SK-N-SH (cell line): ENCODE measurements around the gene ITM2A. TPM values are rescaled to one million over a fixed set of nuclear protein-coding genes. Genes with fewer than 3 reads are reported as not detected.

ENCODE experiments used
- CTCF ChIA-PET: fragments of 300-600, 350-600 bp; formaldehyde crosslinking; extraction: SDS; loops from one replicate; lab custom pipeline; 2021; lab: Yijun Ruan, JAX
- POLR2A ChIA-PET: fragments of 350-600 bp; sonication (Branson Sonifier 250); formaldehyde crosslinking; extraction: SDS; loops from one replicate; lab custom pipeline; 2020; ENCODE audit warnings: antibody characterized with exemption, inconsistent platforms; lab: Yijun Ruan, JAX
- DNase-seq: peaks from one replicate; pipeline ENCODE4 v3.0.0; 2012
- H2AFZ ChIP-seq: fragments of 200-600 bp; sonication (generic); 2 replicates; pipeline ENCODE4 v1.8.1; 2016; ENCODE audit warnings: antibody characterized with exemption, mild to moderate bottlenecking, low read depth
- H3F3A ChIP-seq: fragments of 200-600 bp; sonication (generic); replicated peaks from 2 replicates; pipeline ENCODE3; 2016; ENCODE audit warnings: antibody characterized with exemption, mild to moderate bottlenecking; ENCODE audit not compliant: insufficient read depth
- H3K27ac ChIP-seq, 2 experiments: fragments of 200-500 bp in 1 of 2; fragments of 200-600 bp in 1 of 2; sonication (Bioruptor generic) in 1 of 2; sonication (generic), shearing (Covaris generic) in 1 of 2; 2 replicates each; pipeline versions ENCODE4 v1.5.1 to v1.6.1; 2014 to 2016; ENCODE audit warnings: low read depth in 2 of 2, inconsistent platforms in 1 of 2, low read length in 1 of 2, mild to moderate bottlenecking in 1 of 2, mixed read lengths in 1 of 2
- H3K27me3 ChIP-seq: fragments of 200-600 bp; sonication (generic), shearing (Covaris generic); 2 replicates; pipeline ENCODE4 v1.6.1; 2016; ENCODE audit warnings: mixed run types; ENCODE audit not compliant: insufficient read depth
- H3K36me3 ChIP-seq, 2 experiments: fragments of 200-500 bp in 1 of 2; fragments of 200-600 bp in 1 of 2; sonication (Bioruptor generic) in 1 of 2; sonication (generic) in 1 of 2; replicated peaks in 1 of 2; 2 replicates each; pipeline versions ENCODE3 to v1.5.1; 2014 to 2016; ENCODE audit warnings: low read length in 1 of 2, mild to moderate bottlenecking in 1 of 2; ENCODE audit not compliant: insufficient read depth in 2 of 2, control insufficient read depth in 1 of 2
- H3K4me1 ChIP-seq, 2 experiments: fragments of 200-500 bp in 1 of 2; fragments of 200-600 bp in 1 of 2; sonication (Bioruptor generic) in 1 of 2; sonication (generic), shearing (Covaris generic) in 1 of 2; 2 replicates each; pipeline versions ENCODE4 v1.5.1 to v1.6.1; 2014 to 2016; ENCODE audit warnings: low read depth in 1 of 2, low read length in 1 of 2, mixed run types in 1 of 2; ENCODE audit not compliant: insufficient read depth in 2 of 2, control insufficient read depth in 1 of 2
- H3K4me2 ChIP-seq: fragments of 200-600 bp; sonication (generic), shearing (Covaris generic); 2 replicates; pipeline ENCODE4 v1.6.1; 2017; ENCODE audit warnings: mixed run types
- H3K4me3 ChIP-seq, 2 experiments: fragments of 200-500 bp in 1 of 2; fragments of 200-600 bp in 1 of 2; sonication (Bioruptor generic) in 1 of 2; sonication (generic), shearing (Covaris generic) in 1 of 2; 2 replicates each; pipeline versions ENCODE4 v1.5.1 to v1.8.1; 2014 to 2016; ENCODE audit warnings: low read depth in 2 of 2, inconsistent platforms in 1 of 2, low read length in 1 of 2, mild to moderate bottlenecking in 1 of 2, mixed read lengths in 1 of 2, moderate library complexity in 1 of 2
- H3K79me2 ChIP-seq: fragments of 200-600 bp; sonication (generic); 2 replicates; pipeline ENCODE4 v1.8.1; 2017; ENCODE audit warnings: mild to moderate bottlenecking; ENCODE audit not compliant: insufficient read depth
- H3K9ac ChIP-seq: fragments of 200-600 bp; sonication (generic); 2 replicates; pipeline ENCODE4 v1.6.1; 2017; ENCODE audit warnings: mixed run types
- H3K9me2 ChIP-seq: fragments of 200-600 bp; sonication (generic); 2 replicates; pipeline ENCODE4 v1.6.1; 2017; ENCODE audit warnings: mixed run types
- H3K9me3 ChIP-seq: fragments of 200-600 bp; sonication (generic); 2 replicates; pipeline ENCODE4 v1.6.1; 2017; ENCODE audit warnings: mixed run types, mild to moderate bottlenecking, moderate library complexity
- H4K20me1 ChIP-seq: fragments of 200-600 bp; sonication (generic); 2 replicates; pipeline ENCODE4 v1.6.1; 2017; ENCODE audit warnings: mild to moderate bottlenecking, mixed run types; ENCODE audit not compliant: insufficient read depth
- CHD2 ChIP-seq: fragments of 150-350 bp; IDR thresholded peaks from 2 replicates; pipeline ENCODE4 v1.6.1; 2018; ENCODE audit warnings: low read length; ENCODE audit not compliant: partially characterized antibody
- NRF1 ChIP-seq: IDR thresholded peaks from 2 replicates; pipeline ENCODE4 v1.6.1; 2012; ENCODE audit warnings: low read depth, mild to moderate bottlenecking, low read length
- POLR2AphosphoS5 ChIP-seq: IDR thresholded peaks from 2 replicates; pipeline ENCODE4 v1.6.1; 2012; ENCODE audit warnings: low read depth, low read length
- RXRA ChIP-seq: IDR thresholded peaks from 2 replicates; pipeline ENCODE4 v1.4.0; 2012; ENCODE audit warnings: low read depth, mild to moderate bottlenecking, borderline replicate concordance
- WGBS: methylation state at CpG from one replicate; pipeline ENCODE4 v1.1.6; 2017; ENCODE audit warnings: low lambda C conversion rate; 5-methylcytosine and 5-hydroxymethylcytosine counted together
- polyA plus RNA-seq, 3 experiments: library from polyadenylated mRNA; depleted of rRNA; stranded (reverse); fragments of >200 nt; gene quantifications; 2 replicates each; pipeline ENCODE4 v1.2.3, GENCODE V29; 2012
- TF ChIP-seq, protein P1 (sequence below): IDR thresholded peaks from 2 replicates; pipeline ENCODE4 v1.6.1; 2012; ENCODE audit warnings: mild to moderate bottlenecking, low read depth, low read length, moderate library complexity
- TF ChIP-seq, protein P2 (sequence below): IDR thresholded peaks from 2 replicates; pipeline ENCODE4 v1.4.0; 2012; ENCODE audit warnings: low read depth, borderline replicate concordance
- TF ChIP-seq, protein P3 (sequence below): fragments of 150-350 bp; IDR thresholded peaks from 2 replicates; pipeline ENCODE4 v1.6.1; 2016; ENCODE audit warnings: mild to moderate bottlenecking, low read depth, low read length
- TF ChIP-seq, protein P4 (sequence below): IDR thresholded peaks from 2 replicates; pipeline ENCODE4 v1.4.0; 2012; ENCODE audit warnings: low read depth
- TF ChIP-seq, protein P5 (sequence below): fragments of 200-600 bp; sonication (generic); IDR thresholded peaks from 2 replicates; pipeline ENCODE4 v1.6.1; 2017; ENCODE audit warnings: antibody characterized with exemption, mild to moderate bottlenecking, moderate library complexity

The ITM2A gene
- polyA plus RNA-seq, 1 of the 3 experiments (the other 2 are of a cell fraction): not detected

DNA sequence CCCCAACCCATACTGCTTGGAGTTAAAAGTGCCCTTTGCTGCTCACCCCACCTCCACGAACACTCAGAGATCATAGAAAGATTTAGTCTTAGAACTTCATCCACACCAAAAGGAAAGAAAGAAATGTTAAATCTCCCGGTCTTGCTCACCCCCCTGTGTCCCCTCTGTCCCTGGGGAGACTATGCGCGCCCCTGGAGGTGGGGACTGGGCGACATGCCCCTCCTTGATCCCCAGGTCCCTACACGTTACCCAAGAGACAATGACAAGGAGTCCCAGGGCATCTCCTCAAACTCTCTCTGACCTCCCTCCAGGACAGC is 620 bp downstream of the ITM2A start:
- Histone ChIP-seq H3K4me1 (no peaks in the 10 kb centered on the region), H3K4me2 (peak overlapping the region; percentile 19; the same call in 1 of the 2 replicates), H3K27ac (no peak overlapping the region), H3K9me2 (no peaks in the 10 kb centered on the region)
- POLR2A ChIA-PET: no interaction called here
- TF ChIP-seq, protein P1, sequence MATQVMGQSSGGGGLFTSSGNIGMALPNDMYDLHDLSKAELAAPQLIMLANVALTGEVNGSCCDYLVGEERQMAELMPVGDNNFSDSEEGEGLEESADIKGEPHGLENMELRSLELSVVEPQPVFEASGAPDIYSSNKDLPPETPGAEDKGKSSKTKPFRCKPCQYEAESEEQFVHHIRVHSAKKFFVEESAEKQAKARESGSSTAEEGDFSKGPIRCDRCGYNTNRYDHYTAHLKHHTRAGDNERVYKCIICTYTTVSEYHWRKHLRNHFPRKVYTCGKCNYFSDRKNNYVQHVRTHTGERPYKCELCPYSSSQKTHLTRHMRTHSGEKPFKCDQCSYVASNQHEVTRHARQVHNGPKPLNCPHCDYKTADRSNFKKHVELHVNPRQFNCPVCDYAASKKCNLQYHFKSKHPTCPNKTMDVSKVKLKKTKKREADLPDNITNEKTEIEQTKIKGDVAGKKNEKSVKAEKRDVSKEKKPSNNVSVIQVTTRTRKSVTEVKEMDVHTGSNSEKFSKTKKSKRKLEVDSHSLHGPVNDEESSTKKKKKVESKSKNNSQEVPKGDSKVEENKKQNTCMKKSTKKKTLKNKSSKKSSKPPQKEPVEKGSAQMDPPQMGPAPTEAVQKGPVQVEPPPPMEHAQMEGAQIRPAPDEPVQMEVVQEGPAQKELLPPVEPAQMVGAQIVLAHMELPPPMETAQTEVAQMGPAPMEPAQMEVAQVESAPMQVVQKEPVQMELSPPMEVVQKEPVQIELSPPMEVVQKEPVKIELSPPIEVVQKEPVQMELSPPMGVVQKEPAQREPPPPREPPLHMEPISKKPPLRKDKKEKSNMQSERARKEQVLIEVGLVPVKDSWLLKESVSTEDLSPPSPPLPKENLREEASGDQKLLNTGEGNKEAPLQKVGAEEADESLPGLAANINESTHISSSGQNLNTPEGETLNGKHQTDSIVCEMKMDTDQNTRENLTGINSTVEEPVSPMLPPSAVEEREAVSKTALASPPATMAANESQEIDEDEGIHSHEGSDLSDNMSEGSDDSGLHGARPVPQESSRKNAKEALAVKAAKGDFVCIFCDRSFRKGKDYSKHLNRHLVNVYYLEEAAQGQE: no peak
- TF ChIP-seq, protein P2, sequence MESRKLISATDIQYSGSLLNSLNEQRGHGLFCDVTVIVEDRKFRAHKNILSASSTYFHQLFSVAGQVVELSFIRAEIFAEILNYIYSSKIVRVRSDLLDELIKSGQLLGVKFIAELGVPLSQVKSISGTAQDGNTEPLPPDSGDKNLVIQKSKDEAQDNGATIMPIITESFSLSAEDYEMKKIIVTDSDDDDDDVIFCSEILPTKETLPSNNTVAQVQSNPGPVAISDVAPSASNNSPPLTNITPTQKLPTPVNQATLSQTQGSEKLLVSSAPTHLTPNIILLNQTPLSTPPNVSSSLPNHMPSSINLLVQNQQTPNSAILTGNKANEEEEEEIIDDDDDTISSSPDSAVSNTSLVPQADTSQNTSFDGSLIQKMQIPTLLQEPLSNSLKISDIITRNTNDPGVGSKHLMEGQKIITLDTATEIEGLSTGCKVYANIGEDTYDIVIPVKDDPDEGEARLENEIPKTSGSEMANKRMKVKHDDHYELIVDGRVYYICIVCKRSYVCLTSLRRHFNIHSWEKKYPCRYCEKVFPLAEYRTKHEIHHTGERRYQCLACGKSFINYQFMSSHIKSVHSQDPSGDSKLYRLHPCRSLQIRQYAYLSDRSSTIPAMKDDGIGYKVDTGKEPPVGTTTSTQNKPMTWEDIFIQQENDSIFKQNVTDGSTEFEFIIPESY: no peak
- TF ChIP-seq, protein P3, sequence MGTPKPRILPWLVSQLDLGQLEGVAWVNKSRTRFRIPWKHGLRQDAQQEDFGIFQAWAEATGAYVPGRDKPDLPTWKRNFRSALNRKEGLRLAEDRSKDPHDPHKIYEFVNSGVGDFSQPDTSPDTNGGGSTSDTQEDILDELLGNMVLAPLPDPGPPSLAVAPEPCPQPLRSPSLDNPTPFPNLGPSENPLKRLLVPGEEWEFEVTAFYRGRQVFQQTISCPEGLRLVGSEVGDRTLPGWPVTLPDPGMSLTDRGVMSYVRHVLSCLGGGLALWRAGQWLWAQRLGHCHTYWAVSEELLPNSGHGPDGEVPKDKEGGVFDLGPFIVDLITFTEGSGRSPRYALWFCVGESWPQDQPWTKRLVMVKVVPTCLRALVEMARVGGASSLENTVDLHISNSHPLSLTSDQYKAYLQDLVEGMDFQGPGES: no peak
- TF ChIP-seq RXRA (no peak), CHD2 (no peak), POLR2AphosphoS5 (no peak), NRF1 (no peak)
- TF ChIP-seq, protein P4, sequence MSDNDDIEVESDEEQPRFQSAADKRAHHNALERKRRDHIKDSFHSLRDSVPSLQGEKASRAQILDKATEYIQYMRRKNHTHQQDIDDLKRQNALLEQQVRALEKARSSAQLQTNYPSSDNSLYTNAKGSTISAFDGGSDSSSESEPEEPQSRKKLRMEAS: no peak
- TF ChIP-seq, protein P5, sequence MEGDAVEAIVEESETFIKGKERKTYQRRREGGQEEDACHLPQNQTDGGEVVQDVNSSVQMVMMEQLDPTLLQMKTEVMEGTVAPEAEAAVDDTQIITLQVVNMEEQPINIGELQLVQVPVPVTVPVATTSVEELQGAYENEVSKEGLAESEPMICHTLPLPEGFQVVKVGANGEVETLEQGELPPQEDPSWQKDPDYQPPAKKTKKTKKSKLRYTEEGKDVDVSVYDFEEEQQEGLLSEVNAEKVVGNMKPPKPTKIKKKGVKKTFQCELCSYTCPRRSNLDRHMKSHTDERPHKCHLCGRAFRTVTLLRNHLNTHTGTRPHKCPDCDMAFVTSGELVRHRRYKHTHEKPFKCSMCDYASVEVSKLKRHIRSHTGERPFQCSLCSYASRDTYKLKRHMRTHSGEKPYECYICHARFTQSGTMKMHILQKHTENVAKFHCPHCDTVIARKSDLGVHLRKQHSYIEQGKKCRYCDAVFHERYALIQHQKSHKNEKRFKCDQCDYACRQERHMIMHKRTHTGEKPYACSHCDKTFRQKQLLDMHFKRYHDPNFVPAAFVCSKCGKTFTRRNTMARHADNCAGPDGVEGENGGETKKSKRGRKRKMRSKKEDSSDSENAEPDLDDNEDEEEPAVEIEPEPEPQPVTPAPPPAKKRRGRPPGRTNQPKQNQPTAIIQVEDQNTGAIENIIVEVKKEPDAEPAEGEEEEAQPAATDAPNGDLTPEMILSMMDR: no peak
- TF ChIP-seq, all 33 proteins: peak for 0
- Histone ChIP-seq H3K27me3 (no peaks in the 10 kb centered on the region), H3F3A (no peaks in the 10 kb centered on the region), H3K9me3 (no peaks in the 10 kb centered on the region), H3K36me3 (no peaks in the 10 kb centered on the region), H4K20me1 (no peaks in the 10 kb centered on the region), H3K9ac (no peak overlapping the region), H3K4me3 (no peak overlapping the region), H2AFZ (no peak overlapping the region), H3K79me2 (no peaks in the 10 kb centered on the region)
- CTCF ChIA-PET: no interaction called here
- 2% methylated on average over 6 of the region's 6 CpGs for whole genome bisulfite sequencing
- DNase-seq: peak; percentile 7
